HG03520 (cell line): Measurements from ENCODE around the gene ALPG.

Experiments
- ATAC-seq: cut with Tn5 transposase; IDR thresholded peaks from one replicate; pipeline ENCODE4 v1.9.1; 2021; ENCODE audit warnings: mild to moderate bottlenecking, moderate library complexity; ENCODE audit not compliant: unreplicated experiment

The ALPG gene

GRCh38 chr2:232456296-232457120 lies 49.9 kb downstream of the ALPG start:
- ATAC-seq = no peak

- ATAC-seq = no peak
These were observed 50.7 kb downstream of the ALPG start for GRCh38 chr2:232457121-232458011.

DNA sequence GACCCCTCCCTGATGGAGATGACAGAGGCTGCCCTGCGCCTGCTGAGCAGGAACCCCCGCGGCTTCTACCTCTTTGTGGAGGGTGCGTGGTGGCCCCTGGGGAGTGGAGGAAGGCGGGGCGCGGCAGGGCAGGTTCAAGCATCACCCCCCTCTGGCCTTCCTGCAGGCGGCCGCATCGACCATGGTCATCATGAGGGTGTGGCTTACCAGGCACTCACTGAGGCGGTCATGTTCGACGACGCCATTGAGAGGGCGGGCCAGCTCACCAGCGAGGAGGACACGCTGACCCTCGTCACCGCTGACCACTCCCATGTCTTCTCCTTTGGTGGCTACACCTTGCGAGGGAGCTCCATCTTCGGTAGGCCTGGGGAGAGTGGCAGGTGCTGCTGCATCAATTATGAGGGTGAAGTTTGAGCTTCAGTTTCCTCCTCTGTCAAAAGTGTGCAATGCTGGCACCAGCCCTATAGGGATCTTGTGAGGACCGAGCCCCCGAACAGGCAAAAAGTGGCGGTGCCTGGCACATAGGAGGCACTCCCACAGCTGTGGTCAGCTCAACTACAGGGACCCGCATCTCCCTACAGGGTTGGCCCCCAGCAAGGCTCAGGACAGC lies 51.5 kb downstream of the ALPG start:
- no peak for ATAC-seq

- ATAC-seq = no peak
These were observed 52.2 kb downstream of the ALPG start for GRCh38 chr2:232458661-232459418.

DNA sequence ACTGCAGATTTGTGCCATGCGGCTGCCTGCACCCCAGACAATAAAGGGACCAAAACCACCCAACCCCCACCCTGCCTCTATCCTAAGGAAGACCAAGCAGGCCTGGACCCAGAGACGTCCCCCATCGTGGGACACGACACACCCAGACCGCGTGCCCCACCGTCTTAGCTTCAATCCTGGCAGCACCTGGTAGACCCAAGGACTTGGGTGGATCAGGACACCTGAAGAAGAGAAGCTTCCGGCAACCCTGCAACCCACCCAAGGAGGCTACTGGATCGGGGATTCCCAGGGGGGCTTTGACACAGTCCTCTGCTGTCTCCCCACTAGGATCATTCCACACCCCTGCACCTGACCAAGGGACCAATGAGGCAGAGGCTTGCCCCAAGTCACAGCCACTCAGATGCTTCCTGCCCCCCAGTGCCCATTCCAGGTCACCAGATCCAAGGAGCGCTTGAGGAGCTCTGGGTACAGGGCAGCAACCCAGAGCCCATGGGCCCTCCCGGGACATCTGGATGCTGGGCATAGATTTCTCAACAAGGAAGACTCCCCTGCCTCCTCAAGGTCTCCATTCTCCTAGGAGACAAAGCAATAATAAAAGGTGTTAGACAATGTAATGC lies 52.9 kb downstream of the ALPG start:
- no peak for ATAC-seq

DNA sequence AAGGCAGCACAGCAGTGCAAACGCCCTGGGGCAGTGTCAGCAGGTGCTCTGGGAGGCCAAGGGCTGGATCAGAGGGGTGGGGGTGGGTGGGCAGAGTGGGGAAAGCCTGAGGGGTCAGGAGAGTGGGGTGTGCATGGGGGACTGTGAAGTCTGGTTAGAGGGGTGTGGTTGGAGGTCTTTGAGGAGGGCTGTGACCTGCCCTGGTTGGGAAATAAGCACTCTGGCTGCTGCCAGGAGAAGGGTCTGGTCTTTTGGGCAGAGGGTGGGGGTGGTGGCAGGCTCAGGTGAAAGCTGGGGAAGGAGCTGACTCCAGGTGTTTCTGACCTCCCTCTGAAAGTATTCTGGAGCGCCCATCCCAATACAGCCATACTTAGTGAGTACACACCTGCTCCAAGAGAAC lies 53.5 kb downstream of the ALPG start:
- no peak for ATAC-seq
